ENCODE results near the gene DMBX1. TPM values are rescaled to one million over a fixed set of nuclear protein-coding genes. Genes with fewer than 3 reads are reported as not detected.

The DMBX1 gene
- total and polyA plus RNA-seq, 3 donors from 2014 or later, result 1.1 to 2.0 (median 1.7) TPM

DNA sequence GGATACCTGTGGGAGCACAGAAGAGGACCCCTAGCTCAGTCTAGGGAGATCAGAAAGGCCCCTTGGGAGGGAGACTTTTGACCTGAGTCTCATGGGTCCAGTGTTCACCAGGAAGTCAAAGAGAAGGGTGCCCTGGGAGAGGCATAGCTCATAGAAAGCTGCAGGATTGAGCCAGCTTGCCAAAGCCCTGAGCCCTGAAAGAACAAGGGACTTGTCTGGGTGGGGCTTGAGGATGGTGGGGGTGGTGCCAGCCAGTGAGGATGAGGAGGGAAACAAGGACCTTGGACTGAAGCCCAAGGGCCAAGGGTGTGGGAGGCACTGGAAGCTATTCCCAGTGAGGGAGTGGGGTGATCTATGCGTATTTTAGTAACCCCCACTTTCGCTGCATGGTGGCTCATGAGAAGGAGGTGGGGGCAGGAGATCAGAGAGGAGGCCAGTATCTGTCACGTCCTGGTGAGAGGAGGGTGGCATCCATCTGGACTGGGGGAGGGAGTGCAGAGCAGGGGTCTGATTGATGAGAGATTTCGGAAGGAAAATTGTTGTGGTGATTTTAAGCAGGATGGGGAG, 28.4 kb downstream of the DMBX1 start:
- H3K4me3 ChIP-seq, result no peak overlapping the region
- no peak for TF ChIP-seq POLR2A (IDR thresholded peaks at IDR 0.05)
- DNase-seq, result no peak
- 51 to 63% methylated on average over 4 of the region's 4 CpGs for WGBS, 2 donors
- H3K27ac ChIP-seq, result no peak overlapping the region
- intact Hi-C loops (cut with DNase I; ENCODE audit: low total_unique reads), result no loop called here
- no peaks in the 10 kb centered on the region for H3K9me3 ChIP-seq
- no peaks in the 10 kb centered on the region for H3K27me3 ChIP-seq
- H3K36me3 ChIP-seq (ENCODE audit: low read depth, missing control alignments), result no peaks in the 10 kb centered on the region
- peaks cover 8% of the 10 kb centered on the region for H3K4me1 ChIP-seq

GRCh38 chr1:46519209-46519608, 29.6 kb downstream of the DMBX1 start:
- TF ChIP-seq POLR2A (IDR thresholded peaks at IDR 0.05) (no peak), CTCF (IDR thresholded peaks at IDR 0.05) (no peak)
- Histone ChIP-seq H3K27me3 (no peaks in the 10 kb centered on the region), H3K27ac (no peak overlapping the region), H3K4me1 (peaks cover 9% of the 10 kb centered on the region), H3K36me3 (ENCODE audit: low read depth, missing control alignments) (no peaks in the 10 kb centered on the region), H3K9me3 (no peaks in the 10 kb centered on the region), H3K4me3 (no peak overlapping the region)
- WGBS, 2 donors, result 77 to 93% methylated on average over 4 of the region's 4 CpGs
- no peak for DNase-seq
- intact Hi-C loops (cut with DNase I; ENCODE audit: low total_unique reads), result no loop called here

DNA sequence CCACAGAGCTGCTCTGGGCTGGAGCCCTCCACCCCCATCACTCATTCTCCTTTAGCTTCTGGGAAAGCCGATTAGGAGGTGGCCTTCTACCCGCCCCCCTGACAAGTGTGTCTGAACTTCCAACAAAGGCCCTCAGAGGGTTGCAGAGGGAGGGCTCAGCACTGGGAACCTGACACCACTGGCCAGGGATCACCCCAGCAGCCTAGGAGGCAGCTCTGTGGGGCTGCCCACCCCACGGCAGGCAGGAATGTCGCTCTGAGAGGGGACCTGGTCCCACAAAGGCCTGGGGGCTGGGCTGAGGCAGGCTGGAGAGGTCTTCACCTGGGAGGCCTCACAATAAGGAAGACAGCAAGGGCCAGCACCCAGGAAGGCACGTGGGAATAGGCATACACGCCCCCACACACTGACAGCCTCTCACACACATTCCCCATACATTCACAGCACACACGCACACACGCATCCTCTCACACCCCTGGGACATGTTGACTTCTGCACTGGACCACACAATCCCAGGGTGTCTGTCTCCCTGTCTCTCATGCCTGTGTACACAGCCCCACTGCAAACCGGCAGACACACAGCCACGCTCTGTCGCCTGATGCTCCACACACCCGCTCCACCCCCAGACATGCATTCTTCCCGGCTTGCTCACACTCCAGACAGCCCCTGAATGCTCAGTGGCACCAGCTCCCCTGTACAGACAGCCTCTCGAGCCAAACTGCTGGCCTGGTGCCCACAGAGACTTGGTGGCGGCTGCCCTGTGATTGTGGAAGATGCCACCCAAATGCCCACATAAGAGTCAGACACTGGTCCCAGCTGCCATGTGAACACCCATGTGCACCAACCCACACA, 30.7 kb downstream of the DMBX1 start:
- H3K27ac ChIP-seq, result no peak overlapping the region

DNA sequence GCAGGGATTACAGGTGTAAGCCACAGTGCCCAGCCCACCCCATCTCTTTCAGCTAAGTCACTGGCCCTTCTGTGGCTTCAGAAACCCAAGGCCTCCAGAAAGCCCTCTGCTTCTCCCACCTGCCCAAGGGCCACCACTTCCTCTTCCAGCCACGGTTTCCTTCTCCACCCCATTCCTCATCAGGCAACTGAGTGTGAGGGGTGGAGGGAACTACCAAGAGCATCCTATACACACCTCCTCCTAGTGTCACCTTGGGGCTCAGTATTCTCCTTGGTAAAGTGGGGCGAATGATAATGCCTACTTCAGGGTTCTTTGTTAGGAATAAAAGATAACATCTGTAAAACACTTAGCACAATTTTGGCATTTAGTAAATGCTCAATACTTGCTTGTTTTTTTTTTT, 31.8 kb downstream of the DMBX1 start:
- 87 to 88% methylated on average over 2 of the region's 2 CpGs for WGBS, 2 donors

More for the DNA sequence above, 30.7 kb downstream of the DMBX1 start:
- TF ChIP-seq CTCF (IDR thresholded peaks at IDR 0.05), result no peak
- no peak for TF ChIP-seq POLR2A (IDR thresholded peaks at IDR 0.05)
- no peak for DNase-seq
- WGBS, 2 donors, result 70 to 74% methylated on average over 9 to 15 of the region's 15 CpGs
- H3K36me3 ChIP-seq (ENCODE audit: low read depth, missing control alignments), result no peaks in the 10 kb centered on the region
- intact Hi-C loops (cut with DNase I; ENCODE audit: low total_unique reads), result loop anchor here (10.0 kb wide), 2 partner anchors 75 to 115 kb away; no protein-coding TSS in a partner anchor
- no peaks in the 10 kb centered on the region for H3K9me3 ChIP-seq
- no peak overlapping the region for H3K4me3 ChIP-seq
- peaks cover 9% of the 10 kb centered on the region for H3K4me1 ChIP-seq
- H3K27me3 ChIP-seq, result no peaks in the 10 kb centered on the region

More for the DNA sequence above, 31.8 kb downstream of the DMBX1 start:
- Histone ChIP-seq H3K27ac (no peak overlapping the region), H3K4me3 (no peak overlapping the region), H3K36me3 (ENCODE audit: low read depth, missing control alignments) (no peaks in the 10 kb centered on the region), H3K27me3 (no peaks in the 10 kb centered on the region), H3K9me3 (no peaks in the 10 kb centered on the region), H3K4me1 (peaks cover 9% of the 10 kb centered on the region)
- DNase-seq, result no peak
- no peak for TF ChIP-seq CTCF (IDR thresholded peaks at IDR 0.05)
- no peak for TF ChIP-seq POLR2A (IDR thresholded peaks at IDR 0.05)
- intact Hi-C loops (cut with DNase I; ENCODE audit: low total_unique reads), result loop anchor here (10.0 kb wide), 2 partner anchors 77 to 117 kb away; no protein-coding TSS in a partner anchor
